ENCODE data around the gene CELA1. TPM values are rescaled to one million over a fixed set of nuclear protein-coding genes. Genes with fewer than 3 reads are reported as not detected.
A peak's percentile ranks its signal among the peaks of the same experiment; 100 is the strongest.
"Not testable (repeated sequence)": the region's sequence is repeated elsewhere in the genome, so short reads cannot be mapped to it uniquely, and the experiment has no call there.

The CELA1 gene
- polyA plus RNA-seq, 1 of the 3 experiments (the other 2 are of a cell fraction) = 0.05 TPM

DNA sequence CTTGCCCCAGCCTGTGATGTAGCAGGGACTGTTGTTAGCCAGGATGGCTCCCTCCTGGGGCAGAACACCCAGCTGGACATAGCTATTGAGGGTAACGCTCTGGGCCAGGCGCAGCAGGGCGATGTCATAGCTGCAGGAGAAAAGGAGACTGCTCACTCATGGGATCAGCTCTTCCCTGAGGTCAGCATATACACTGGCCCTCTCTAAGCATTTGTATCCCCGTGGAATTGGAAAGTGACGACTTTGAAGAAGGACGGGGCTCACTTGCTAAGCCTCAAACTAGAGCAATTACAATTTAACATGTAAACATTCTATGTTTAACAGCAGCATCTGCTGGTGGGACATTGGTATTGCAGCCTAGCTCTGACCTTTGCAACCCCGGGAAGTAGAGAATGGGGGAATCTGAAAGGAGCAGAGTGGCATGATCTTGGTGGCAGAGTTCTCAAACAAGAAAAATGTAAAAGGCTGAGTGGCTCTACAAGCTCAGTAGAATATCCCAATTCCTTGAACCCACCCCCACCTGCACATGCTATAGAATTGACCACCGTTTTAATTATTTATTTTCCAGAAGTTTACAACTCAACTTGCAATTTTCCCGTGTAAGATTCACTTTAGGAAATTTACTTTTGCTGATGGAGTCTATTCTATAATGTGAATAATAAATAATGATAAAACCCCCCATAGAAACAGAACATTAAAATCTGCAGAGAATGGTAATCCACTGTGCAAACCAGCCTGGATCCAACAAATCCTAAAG is 5.0 kb downstream of the CELA1 start:
- 26% methylated on average over 6 of the region's 9 CpGs for WGBS (ENCODE audit: low lambda C conversion rate)
- no peaks in the 10 kb centered on the region for H3K27me3 ChIP-seq (ENCODE audit: insufficient read depth)
- peak; percentile 77 for DNase-seq
- no peaks in the 10 kb centered on the region for H4K20me1 ChIP-seq (ENCODE audit: insufficient read depth)
- H3K27ac ChIP-seq (ENCODE audit: low read depth in 2 of 2, low read length in 1 of 2) = no peak overlapping the region
- peak; percentile 94 for TF ChIP-seq SMC3 (IDR thresholded peaks at IDR 0.05; ENCODE audit: low read depth, low read length)
- peak; percentile 97 for TF ChIP-seq RAD21 (IDR thresholded peaks at IDR 0.05; ENCODE audit: low read length)
- TF ChIP-seq CTCF (IDR thresholded peaks at IDR 0.05) = peak; percentile 97
- no peak for TF ChIP-seq TCF12 (IDR thresholded peaks at IDR 0.05)
- H3F3A ChIP-seq (replicated peaks; ENCODE audit: insufficient read depth) = no peaks in the 10 kb centered on the region
- peak overlapping the region; percentile 71 for H2AFZ ChIP-seq (ENCODE audit: low read depth)
- H3K36me3 ChIP-seq (replicated peaks in 1 of 2; ENCODE audit: control insufficient read depth in 1 of 2, insufficient read depth in 2 of 2, low read length in 1 of 2) = no peaks in the 10 kb centered on the region
- peak overlapping the region; percentile 38 for H3K4me2 ChIP-seq
- H3K9ac ChIP-seq = no peak overlapping the region
- ChIA-PET POLR2A (interaction anchor here (1.2 to 1.9 kb wide), 3 partner anchors 50 to 315 kb away, joined by 3 to 6 read pairs (median 3); partner anchors contain the start of genes CSRNP2, GALNT6 and SLC11A2), CTCF (interaction anchor here (0.6 to 3.8 kb wide), 56 partner anchors 10 to 577 kb away, joined by 3 to 65 read pairs (median 4); partner anchors contain the start of genes BIN2, DAZAP2, SLC4A8 and SMAGP)
- H3K9me2 ChIP-seq = no peaks in the 10 kb centered on the region
- H3K4me3 ChIP-seq (ENCODE audit: low read depth in 2 of 2, low read length in 1 of 2) = peak overlapping the region in 1 of 2 experiments; percentile 36; a peak in 1 of 4 replicates
- peaks cover 4 to 5% of the 10 kb centered on the region in 2 experiments; a peak in 1 of 4 replicates for H3K4me1 ChIP-seq (ENCODE audit: control insufficient read depth in 1 of 2, insufficient read depth in 2 of 2, low read depth in 1 of 2, low read length in 1 of 2)
- H3K79me2 ChIP-seq (ENCODE audit: insufficient read depth) = no peaks in the 10 kb centered on the region
- H3K9me3 ChIP-seq = no peaks in the 10 kb centered on the region

DNA sequence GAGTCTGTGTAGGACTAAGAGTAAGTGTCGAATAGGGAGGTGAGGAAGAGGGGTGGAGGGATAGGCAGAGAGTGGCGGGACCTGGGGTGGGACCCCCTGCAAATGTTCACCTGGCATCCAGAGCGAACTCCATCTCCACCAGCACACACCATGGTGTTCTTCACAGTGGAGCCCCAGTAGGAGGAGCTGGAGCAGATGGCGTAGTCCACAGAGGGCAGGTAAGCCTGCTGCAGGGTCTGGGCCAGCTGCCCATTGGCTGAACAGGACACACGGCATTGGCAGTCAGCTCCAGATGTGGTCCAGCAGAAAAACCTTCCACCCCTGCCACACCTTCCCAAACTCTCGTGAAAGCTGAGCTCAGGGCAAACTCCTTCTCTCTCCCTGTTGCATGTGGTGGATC is 6.7 kb downstream of the CELA1 start:
- H3K9ac ChIP-seq = no peak overlapping the region
- no peak overlapping the region for H3K27ac ChIP-seq (ENCODE audit: low read depth in 2 of 2, low read length in 1 of 2)
- no peaks in the 10 kb centered on the region for H3K36me3 ChIP-seq (replicated peaks in 1 of 2; ENCODE audit: control insufficient read depth in 1 of 2, insufficient read depth in 2 of 2, low read length in 1 of 2)
- H3K9me3 ChIP-seq = no peaks in the 10 kb centered on the region
- H3F3A ChIP-seq (replicated peaks; ENCODE audit: insufficient read depth) = no peaks in the 10 kb centered on the region
- TF ChIP-seq PBX3 (IDR thresholded peaks at IDR 0.05) (no peak), TAF1 (IDR thresholded peaks at IDR 0.05; ENCODE audit: borderline replicate concordance, low read depth, low read length) (no peak), GABPA (IDR thresholded peaks at IDR 0.05; ENCODE audit: low read depth) (no peak), TCF12 (IDR thresholded peaks at IDR 0.05) (no peak)
- TF ChIP-seq, protein P1, sequence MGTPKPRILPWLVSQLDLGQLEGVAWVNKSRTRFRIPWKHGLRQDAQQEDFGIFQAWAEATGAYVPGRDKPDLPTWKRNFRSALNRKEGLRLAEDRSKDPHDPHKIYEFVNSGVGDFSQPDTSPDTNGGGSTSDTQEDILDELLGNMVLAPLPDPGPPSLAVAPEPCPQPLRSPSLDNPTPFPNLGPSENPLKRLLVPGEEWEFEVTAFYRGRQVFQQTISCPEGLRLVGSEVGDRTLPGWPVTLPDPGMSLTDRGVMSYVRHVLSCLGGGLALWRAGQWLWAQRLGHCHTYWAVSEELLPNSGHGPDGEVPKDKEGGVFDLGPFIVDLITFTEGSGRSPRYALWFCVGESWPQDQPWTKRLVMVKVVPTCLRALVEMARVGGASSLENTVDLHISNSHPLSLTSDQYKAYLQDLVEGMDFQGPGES (IDR thresholded peaks at IDR 0.05; ENCODE audit: low read depth, low read length) = no peak
- H3K4me2 ChIP-seq = no peak overlapping the region
- no peaks in the 10 kb centered on the region for H4K20me1 ChIP-seq (ENCODE audit: insufficient read depth)
- WGBS (ENCODE audit: low lambda C conversion rate) = 90% methylated on average over 6 of the region's 6 CpGs
- no peaks in the 10 kb centered on the region for H3K27me3 ChIP-seq (ENCODE audit: insufficient read depth)
- peaks cover 0 to 4% of the 10 kb centered on the region in 2 experiments; a peak in 1 of 4 replicates for H3K4me1 ChIP-seq (ENCODE audit: control insufficient read depth in 1 of 2, insufficient read depth in 2 of 2, low read depth in 1 of 2, low read length in 1 of 2)
- ChIA-PET CTCF (interaction anchor here (1.6 to 3.8 kb wide), 6 partner anchors 12 to 575 kb away, joined by 7 to 65 read pairs (median 17); partner anchors contain the start of gene SMAGP), POLR2A (interaction anchor here (1.9 kb wide), 1 partner anchor 256 kb away, joined by 6 read pairs; the partner anchor contains the start of gene CSRNP2)
- no peak for DNase-seq
- H3K79me2 ChIP-seq (ENCODE audit: insufficient read depth) = no peaks in the 10 kb centered on the region
- H3K4me3 ChIP-seq (ENCODE audit: low read depth in 2 of 2, low read length in 1 of 2) = no peak overlapping the region
- H2AFZ ChIP-seq (ENCODE audit: low read depth) = no peak overlapping the region
- H3K9me2 ChIP-seq = no peaks in the 10 kb centered on the region

- H3F3A ChIP-seq (replicated peaks; ENCODE audit: insufficient read depth); H4K20me1 ChIP-seq (ENCODE audit: insufficient read depth); H3K9me3 ChIP-seq; POLR2A ChIA-PET; H3K9me2 ChIP-seq; H3K79me2 ChIP-seq (ENCODE audit: insufficient read depth); H3K4me1 ChIP-seq (ENCODE audit: control insufficient read depth in 1 of 2, insufficient read depth in 2 of 2, low read depth in 1 of 2, low read length in 1 of 2); DNase-seq; H3K36me3 ChIP-seq (replicated peaks in 1 of 2; ENCODE audit: control insufficient read depth in 1 of 2, insufficient read depth in 2 of 2, low read length in 1 of 2); H3K4me3 ChIP-seq (ENCODE audit: low read depth in 2 of 2, low read length in 1 of 2); H3K9ac ChIP-seq; H3K4me2 ChIP-seq; CTCF ChIA-PET; H2AFZ ChIP-seq (ENCODE audit: low read depth); H3K27ac ChIP-seq (ENCODE audit: low read depth in 2 of 2, low read length in 1 of 2); H3K27me3 ChIP-seq (ENCODE audit: insufficient read depth): not testable (repeated sequence)
Measured at GRCh38 chr12:51337336-51337735, 9.1 kb downstream of the CELA1 start.

Measured in SK-N-SH (cell line).